ENCODE measurements around the gene MAFF.
"Not testable (repeated sequence)": the region's sequence is repeated elsewhere in the genome, so short reads cannot be mapped to it uniquely, and the experiment has no call there.

MAFF gene

GRCh38 chr22:38177926-38178604 lies 23.7 kb upstream of the MAFF start:
- peak; percentile 77 for DNase-seq

GRCh38 chr22:38178605-38178937 lies 23.2 kb upstream of the MAFF start:
- not testable (repeated sequence) for DNase-seq

- DNase-seq, result no peak
Observed at GRCh38 chr22:38180841-38181452, 20.8 kb upstream of the MAFF start.

GRCh38 chr22:38181453-38182200 lies 20.2 kb upstream of the MAFF start, which contains the start of gene PLA2G6:
PLA2G6 (minus strand) TSS chr22:38181830; CDS start chr22:38169426, 12,404 bp downstream.
- peak; percentile 99 for DNase-seq

GRCh38 chr22:38184788-38185187 lies 17.0 kb upstream of the MAFF start:
- no peak for DNase-seq

- no peak for DNase-seq
Observed at GRCh38 chr22:38186429-38186828, 15.4 kb upstream of the MAFF start.

GRCh38 chr22:38187413-38188212 lies 14.2 kb upstream of the MAFF start:
- DNase-seq, result no peak

GRCh38 chr22:38189104-38189503 lies 12.7 kb upstream of the MAFF start:
- DNase-seq, result no peak

- no peak for DNase-seq
Observed at GRCh38 chr22:38190581-38190980, 11.2 kb upstream of the MAFF start.

- DNase-seq, result no peak
Observed at GRCh38 chr22:38191055-38191454, 10.7 kb upstream of the MAFF start.

GRCh38 chr22:38191731-38192474 lies 9.9 kb upstream of the MAFF start:
- DNase-seq, result no peak

- DNase-seq, result no peak
Observed at GRCh38 chr22:38192475-38192863, 9.3 kb upstream of the MAFF start.

GRCh38 chr22:38193580-38193979 lies 8.2 kb upstream of the MAFF start:
- DNase-seq, result no peak

GRCh38 chr22:38196791-38197419 lies 4.9 kb upstream of the MAFF start:
- DNase-seq, result no peak

GRCh38 chr22:38199826-38200559 lies 1.8 kb upstream of the MAFF start:
- DNase-seq, result no peak

GRCh38 chr22:38201371-38201710 lies 453 bp upstream of the MAFF start:
- DNase-seq, result no peak

GRCh38 chr22:38202437-38203089 lies 769 bp downstream of the MAFF start:
- DNase-seq, result peak; percentile 82

GRCh38 chr22:38203090-38203810 lies 1.5 kb downstream of the MAFF start:
- no peak for DNase-seq

- peak; percentile 56 for DNase-seq
Observed at GRCh38 chr22:38203855-38204514, 2.2 kb downstream of the MAFF start.

- DNase-seq, result no peak
Observed at GRCh38 chr22:38204784-38205183, 3.0 kb downstream of the MAFF start.
